ENCODE data around the gene MED13L. TPM values are rescaled to one million over a fixed set of nuclear protein-coding genes. Genes with fewer than 3 reads are reported as not detected.

MED13L gene
- total and polyA plus RNA-seq, 2 of the 4 experiments (the other 2 are of a cell fraction), result 17.9 to 49.1 TPM

- Histone ChIP-seq H3K4me3 (ENCODE audit: insufficient read depth, low read depth, low read length) (no peak overlapping the region), H3K18ac (ENCODE audit: low read depth, low read length) (no peak overlapping the region), H2BK20ac (ENCODE audit: low read depth, low read length) (no peak overlapping the region), H4K5ac (ENCODE audit: low read depth, low read length) (no peak overlapping the region; the same call in 1 of the 2 replicates), H3K4me1 (ENCODE audit: control insufficient read depth, insufficient read depth, low read length) (peaks cover 8% of the 10 kb centered on the region), H3K9me3 (ENCODE audit: control insufficient read depth, insufficient read depth, low read length) (no peaks in the 10 kb centered on the region), H3K36me3 (ENCODE audit: control insufficient read depth, insufficient read depth, low read length) (no peaks in the 10 kb centered on the region), H4K20me1 (ENCODE audit: insufficient read depth, low read length) (peaks cover 46% of the 10 kb centered on the region), H2AFZ (replicated peaks; ENCODE audit: low read length, poor library complexity) (no peak overlapping the region), H3K79me1 (ENCODE audit: low read depth in 1 of 2, low read length in 2 of 2) (peaks cover 26 to 68% of the 10 kb centered on the region in 2 experiments), H3K4ac (ENCODE audit: low read depth, low read length) (no peak overlapping the region), H3K27ac (ENCODE audit: insufficient read depth, low read length) (no peak overlapping the region), H2BK120ac (ENCODE audit: low read depth, low read length) (no peak overlapping the region), H3K4me2 (ENCODE audit: low read depth, low read length) (peak overlapping the region; percentile 22; the same call in 1 of the 2 replicates), H3K56ac (ENCODE audit: extremely low read depth, insufficient read depth, low read length) (no peak overlapping the region), H3K9me1 (ENCODE audit: insufficient read depth, low read length) (peaks cover 7% of the 10 kb centered on the region; the same call in 1 of the 2 replicates), H3K27me3 (ENCODE audit: control insufficient read depth, insufficient read depth, low read length) (no peaks in the 10 kb centered on the region), H3K23ac (ENCODE audit: low read depth, low read length) (no peak overlapping the region), H3K9ac (ENCODE audit: low read depth, low read length) (no peak overlapping the region), H2BK15ac (ENCODE audit: low read depth, low read length) (no peak overlapping the region), H2AK9ac (replicated peaks; ENCODE audit: low read depth, low read length, poor library complexity) (no peak overlapping the region), H2AK5ac (ENCODE audit: low read depth, low read length) (no peak overlapping the region), H4K8ac (ENCODE audit: low read depth in 2 of 2, low read length in 2 of 2) (no peak overlapping the region), H2BK5ac (ENCODE audit: low read depth, low read length, poor library complexity, severe bottlenecking) (no peak overlapping the region), H4K91ac (ENCODE audit: insufficient read depth, low read depth, low read length) (no peak overlapping the region), H3K14ac (replicated peaks; ENCODE audit: low read depth, low read length) (no peak overlapping the region)
- no TSS peak for BruUV-seq (replicated peaks)
- in situ Hi-C loops (cut with MboI; ENCODE audit: low sequenced_read_pairs), result no loop called here
- dilution Hi-C loops (cut with HindIII; ENCODE audit: low sequenced_read_pairs, unreplicated experiment), result no loop called here
- ChIA-PET POLR2A (ENCODE audit: unreplicated experiment) (no interaction called here), CTCF (interaction anchor here (0.7 to 1.7 kb wide), 3 partner anchors 14 to 96 kb away, joined by 3 read pairs; no protein-coding TSS in a partner anchor)
- no CpG with 5 or more reads among the region's 3 CpGs for WGBS, 2 experiments (ENCODE audit: extremely low coverage in 2 of 2, insufficient read length in 1 of 2)
- no peak for TF ChIP-seq SMC3 (IDR thresholded peaks at IDR 0.05; ENCODE audit: low read depth, low read length)
- no peak for ATAC-seq (ENCODE audit: low read depth)
- intact Hi-C loops (cut with micrococcal nuclease), result no loop called here
- peak; percentile 28 for DNase-seq
Observed at GRCh38 chr12:116067892-116068291, 209.6 kb downstream of the MED13L start.
